H9 (cell line): ENCODE results near the gene ZNF469. TPM values are rescaled to one million over a fixed set of nuclear protein-coding genes. Genes with fewer than 3 reads are reported as not detected.

Source experiments
- DNase-seq: peaks from one replicate; pipeline ENCODE4 v3.0.0-alpha.2; 2017
- H2AFZ ChIP-seq: one replicate; pipeline ENCODE4 v1.6.1; 2013; ENCODE audit warnings: mild to moderate bottlenecking, low read length, control low read depth, moderate library complexity
- H2AK5ac ChIP-seq: 2 replicates; pipeline ENCODE4 v1.6.1; 2013; ENCODE audit warnings: low read length, control low read depth, mixed read lengths; ENCODE audit not compliant: insufficient read length
- H2BK120ac ChIP-seq: one replicate; pipeline ENCODE4 v1.6.1; 2013; ENCODE audit warnings: low read depth, mild to moderate bottlenecking, low read length, control low read depth, inconsistent platforms; ENCODE audit not compliant: poor library complexity, severe bottlenecking
- H2BK12ac ChIP-seq: 2 replicates; pipeline ENCODE4 v1.6.1; 2013; ENCODE audit warnings: low read length, control low read depth, mixed read lengths, low read depth; ENCODE audit not compliant: insufficient read length
- H2BK15ac ChIP-seq: 2 replicates; pipeline ENCODE4 v1.6.1; 2013; ENCODE audit warnings: low read depth, low read length, control low read depth
- H2BK20ac ChIP-seq: one replicate; pipeline ENCODE4 v1.6.1; 2013; ENCODE audit warnings: low read depth, mild to moderate bottlenecking, low read length, control low read depth, inconsistent platforms; ENCODE audit not compliant: poor library complexity, severe bottlenecking
- H2BK5ac ChIP-seq: 2 replicates; pipeline ENCODE4 v1.6.1; 2013; ENCODE audit warnings: low read length, control low read depth, mixed read lengths; ENCODE audit not compliant: insufficient read length
- H3K14ac ChIP-seq: 2 replicates; pipeline ENCODE4 v1.6.1; 2013; ENCODE audit warnings: low read length, control low read depth; ENCODE audit not compliant: insufficient read depth
- H3K18ac ChIP-seq: 2 replicates; pipeline ENCODE4 v1.6.1; 2013; ENCODE audit warnings: low read depth, mild to moderate bottlenecking, mixed read lengths, low read length, control low read depth; ENCODE audit not compliant: insufficient read length
- H3K23ac ChIP-seq: 2 replicates; pipeline ENCODE4 v1.6.1; 2013; ENCODE audit warnings: low read length, control low read depth, mixed read lengths, low read depth; ENCODE audit not compliant: insufficient read length
- H3K23me2 ChIP-seq: 2 replicates; pipeline ENCODE4 v1.6.1; 2013; ENCODE audit warnings: low read depth, mild to moderate bottlenecking, mixed read lengths, low read length, control low read depth; ENCODE audit not compliant: insufficient read length, poor library complexity, severe bottlenecking
- H3K27ac ChIP-seq: 2 replicates; pipeline ENCODE4 v1.5.1; 2013; ENCODE audit warnings: low read length, control low read depth, mixed read lengths, low read depth; ENCODE audit not compliant: insufficient read length
- H3K27me3 ChIP-seq: 2 replicates; pipeline ENCODE4 v1.6.1; 2013; ENCODE audit warnings: low read length, control low read depth, inconsistent platforms; ENCODE audit not compliant: insufficient read depth
- H3K4ac ChIP-seq: 2 replicates; pipeline ENCODE4 v1.6.1; 2013; ENCODE audit warnings: low read depth, mild to moderate bottlenecking, control low read depth, inconsistent platforms, low read length, moderate library complexity
- H3K4me1 ChIP-seq: 2 replicates; pipeline ENCODE4 v1.6.1; 2013; ENCODE audit warnings: low read length, control low read depth, inconsistent platforms; ENCODE audit not compliant: insufficient read depth
- H3K4me2 ChIP-seq: 2 replicates; pipeline ENCODE4 v1.6.1; 2013; ENCODE audit warnings: low read length, control low read depth, mixed read lengths; ENCODE audit not compliant: insufficient read length, insufficient read depth
- H3K56ac ChIP-seq: 2 replicates; pipeline ENCODE4 v1.6.1; 2013; ENCODE audit warnings: low read depth, mild to moderate bottlenecking, mixed read lengths, low read length, control low read depth; ENCODE audit not compliant: insufficient read length
- H3K79me1 ChIP-seq: 2 replicates; pipeline ENCODE4 v1.6.1; 2013; ENCODE audit warnings: low read depth, mild to moderate bottlenecking, moderate library complexity, low read length, control low read depth, inconsistent platforms; ENCODE audit not compliant: insufficient read depth, poor library complexity, severe bottlenecking
- H3K79me2 ChIP-seq: 2 replicates; pipeline ENCODE4 v1.6.1; 2013; ENCODE audit warnings: low read length, control low read depth, inconsistent platforms; ENCODE audit not compliant: insufficient read depth
- H3K9ac ChIP-seq: 2 replicates; pipeline ENCODE4 v1.6.1; 2013; ENCODE audit warnings: low read length, control low read depth, mixed read lengths; ENCODE audit not compliant: insufficient read length; ENCODE audit errors: extremely low read depth
- H3K9me3 ChIP-seq: one replicate; pipeline ENCODE4 v1.6.1; 2013; ENCODE audit warnings: low read depth, low read length, inconsistent platforms; ENCODE audit not compliant: control insufficient read depth
- H3T11ph ChIP-seq: one replicate; pipeline ENCODE4 v1.6.1; 2013; ENCODE audit warnings: mild to moderate bottlenecking, low read length, control low read depth, inconsistent platforms
- H4K20me1 ChIP-seq: one replicate; pipeline ENCODE4 v1.6.1; 2013; ENCODE audit not compliant: control insufficient read depth, insufficient read length, insufficient read depth
- H4K5ac ChIP-seq: 2 replicates; pipeline ENCODE4 v1.6.1; 2013; ENCODE audit warnings: low read depth, mild to moderate bottlenecking, mixed read lengths, low read length, control low read depth; ENCODE audit not compliant: insufficient read length
- H4K8ac ChIP-seq: replicated peaks from 2 replicates; pipeline ENCODE4 v1.6.1; 2013; ENCODE audit warnings: low read length, control low read depth, mixed read lengths, low read depth; ENCODE audit not compliant: insufficient read length
- H4K91ac ChIP-seq: 2 replicates; pipeline ENCODE4 v1.6.1; 2013; ENCODE audit warnings: low read depth, mild to moderate bottlenecking, moderate library complexity, mixed read lengths, low read length, control low read depth; ENCODE audit not compliant: insufficient read length
- H3K27ac Mint-ChIP-seq, 3 experiments: 2 replicates in 2 of 3; 3 replicates in 1 of 3; pipeline ENCODE4 v1.8.0; 2020 to 2021; ENCODE audit warnings: mixed read lengths in 3 of 3, mild to moderate bottlenecking in 1 of 3, moderate library complexity in 1 of 3
- H3K27me3 Mint-ChIP-seq: 2 replicates; pipeline ENCODE4 v1.8.0; 2021; ENCODE audit warnings: low read depth, mild to moderate bottlenecking, moderate library complexity, mixed read lengths
- H3K36me3 Mint-ChIP-seq, 3 experiments: 2 replicates in 2 of 3; 3 replicates in 1 of 3; pipeline ENCODE4 v1.8.0; 2020 to 2021; ENCODE audit warnings: low read depth in 3 of 3, mixed read lengths in 3 of 3; ENCODE audit not compliant: insufficient read depth in 1 of 3
- H3K4me1 Mint-ChIP-seq, 2 experiments: 2 replicates each; pipeline ENCODE4 v1.8.0; 2020; ENCODE audit warnings: mixed read lengths in 2 of 2
- H3K4me3 Mint-ChIP-seq, 2 experiments: 2 replicates in 1 of 2; 3 replicates in 1 of 2; pipeline ENCODE4 v1.8.0; 2020 to 2021; ENCODE audit warnings: mild to moderate bottlenecking in 2 of 2, mixed read lengths in 2 of 2, moderate library complexity in 1 of 2
- H3K9me3 Mint-ChIP-seq, 2 experiments: 2 replicates in 1 of 2; 3 replicates in 1 of 2; pipeline ENCODE4 v1.8.0; 2020; ENCODE audit warnings: mild to moderate bottlenecking in 2 of 2, mixed read lengths in 2 of 2, moderate library complexity in 1 of 2
- WGBS: extraction: QIAGEN DNeasy Blood & Tissue Kit; methylation state at CpG from one replicate; pipeline ENCODE4 v1.1.7; 2013; ENCODE audit warnings: missing lambda C conversion rate, low lambda C conversion rate, mixed read lengths; ENCODE audit not compliant: insufficient read length; ENCODE audit errors: extremely low coverage; 5-methylcytosine and 5-hydroxymethylcytosine counted together
- total RNA-seq: library from RNA; stranded (reverse); gene quantifications from 2 replicates; pipeline ENCODE4 v1.2.1, GENCODE V29; 2021
- TF ChIP-seq, protein P1 (sequence below): fragments of 200-600 bp; sonication (generic); conservative IDR thresholded peaks from 3 replicates; pipeline ENCODE4 v1.8.0; 2021; ENCODE audit warnings: antibody characterized with exemption, mild to moderate bottlenecking

The ZNF469 gene
- total RNA-seq, 1 experiment from 2014 or later: 4.4 TPM

DNA sequence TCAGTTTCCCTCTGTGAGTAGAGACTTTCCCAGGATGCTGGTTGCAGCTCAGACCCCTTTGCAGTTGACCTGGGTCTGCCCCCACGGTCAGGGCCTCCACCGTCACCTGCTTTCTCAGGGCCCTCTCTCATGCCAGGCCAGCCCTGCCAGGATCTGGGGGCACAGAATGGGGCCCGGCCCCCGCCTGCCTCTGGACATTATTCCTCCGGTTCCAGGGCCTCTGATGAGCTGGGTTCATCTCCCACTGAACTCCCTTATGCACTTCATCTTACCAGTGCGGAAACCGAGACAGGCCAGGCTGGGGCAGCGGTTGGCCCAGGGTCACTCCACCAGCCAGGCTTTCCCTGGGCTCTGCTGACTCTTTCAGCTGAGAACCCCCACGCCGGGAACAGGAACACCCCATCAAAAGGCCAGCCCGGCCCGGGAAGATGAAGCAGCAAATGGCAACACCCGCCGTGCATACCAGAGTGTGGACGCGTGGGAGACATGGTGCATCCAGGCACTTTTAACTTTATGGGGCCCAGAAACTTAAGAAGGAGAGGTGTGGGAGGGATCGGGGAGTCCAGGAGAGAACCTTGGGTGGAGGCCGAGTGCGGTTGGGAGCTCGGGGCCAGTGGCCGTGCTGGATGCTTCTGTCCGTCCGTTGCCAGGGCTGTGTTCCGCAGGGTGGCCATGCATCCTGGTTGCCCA is 19.9 kb downstream of the ZNF469 start:
- peaks cover 0 to 4% of the 10 kb centered on the region in 2 experiments; a peak in 1 of 4 replicates for H3K4me1 Mint-ChIP-seq
- H3K36me3 Mint-ChIP-seq: no peaks in the 10 kb centered on the region; a peak in 1 of 7 replicates
- no peak overlapping the region for H3T11ph ChIP-seq

More for the DNA sequence above, 19.9 kb downstream of the ZNF469 start:
- Histone ChIP-seq H3K4me1 (no peaks in the 10 kb centered on the region), H3K27me3 (no peaks in the 10 kb centered on the region), H4K8ac (no peak overlapping the region), H3K14ac (no peak overlapping the region), H2BK12ac (no peak overlapping the region), H3K9me3 (no peaks in the 10 kb centered on the region), H2BK5ac (no peak overlapping the region), H3K4me2 (no peak overlapping the region), H3K23me2 (no peaks in the 10 kb centered on the region), H2BK15ac (no peak overlapping the region), H3K23ac (no peak overlapping the region), H2AFZ (no peak overlapping the region), H3K9ac (no peak overlapping the region), H4K20me1 (no peaks in the 10 kb centered on the region), H3K27ac (no peak overlapping the region), H2AK5ac (no peak overlapping the region), H2BK20ac (no peak overlapping the region), H3K56ac (no peak overlapping the region), H3K79me2 (no peaks in the 10 kb centered on the region), H4K5ac (no peak overlapping the region), H3K18ac (no peak overlapping the region), H4K91ac (no peak overlapping the region), H2BK120ac (no peak overlapping the region), H3K79me1 (no peaks in the 10 kb centered on the region), H3K4ac (no peak overlapping the region)
- peaks cover 5 to 9% of the 10 kb centered on the region in 2 experiments; a peak in 4 of 5 replicates for H3K9me3 Mint-ChIP-seq
- WGBS: no CpG with 5 or more reads among the region's 24 CpGs
- no peak overlapping the region for H3K4me3 Mint-ChIP-seq
- no peak overlapping the region; a peak in 2 of 7 replicates for H3K27ac Mint-ChIP-seq
- DNase-seq: no peak
- TF ChIP-seq, protein P1, sequence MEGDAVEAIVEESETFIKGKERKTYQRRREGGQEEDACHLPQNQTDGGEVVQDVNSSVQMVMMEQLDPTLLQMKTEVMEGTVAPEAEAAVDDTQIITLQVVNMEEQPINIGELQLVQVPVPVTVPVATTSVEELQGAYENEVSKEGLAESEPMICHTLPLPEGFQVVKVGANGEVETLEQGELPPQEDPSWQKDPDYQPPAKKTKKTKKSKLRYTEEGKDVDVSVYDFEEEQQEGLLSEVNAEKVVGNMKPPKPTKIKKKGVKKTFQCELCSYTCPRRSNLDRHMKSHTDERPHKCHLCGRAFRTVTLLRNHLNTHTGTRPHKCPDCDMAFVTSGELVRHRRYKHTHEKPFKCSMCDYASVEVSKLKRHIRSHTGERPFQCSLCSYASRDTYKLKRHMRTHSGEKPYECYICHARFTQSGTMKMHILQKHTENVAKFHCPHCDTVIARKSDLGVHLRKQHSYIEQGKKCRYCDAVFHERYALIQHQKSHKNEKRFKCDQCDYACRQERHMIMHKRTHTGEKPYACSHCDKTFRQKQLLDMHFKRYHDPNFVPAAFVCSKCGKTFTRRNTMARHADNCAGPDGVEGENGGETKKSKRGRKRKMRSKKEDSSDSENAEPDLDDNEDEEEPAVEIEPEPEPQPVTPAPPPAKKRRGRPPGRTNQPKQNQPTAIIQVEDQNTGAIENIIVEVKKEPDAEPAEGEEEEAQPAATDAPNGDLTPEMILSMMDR: no peak
- no peaks in the 10 kb centered on the region; the same call in 1 of the 2 replicates for H3K27me3 Mint-ChIP-seq
